Hair follicular keratinocyte (primary cell): ENCODE data around the gene CUL7. TPM values are rescaled to one million over a fixed set of nuclear protein-coding genes. Genes with fewer than 3 reads are reported as not detected.

Source experiments
- total RNA-seq: library from RNA; depleted of rRNA; stranded (reverse); fragments of >200 nt; gene quantifications from 2 replicates; pipeline ENCODE4 v1.2.3, GENCODE V29; 2015

CUL7 gene
- total RNA-seq, result 11.2 and 20.9 TPM in 2 replicates

GRCh38 chr6:43053545-43054205 is at the start of gene CUL7:
CUL7 (minus strand) TSS chr6:43053851; CDS start chr6:43052788, 1,063 bp downstream.

GRCh38 chr6:43075670-43076463 is 22.2 kb upstream of the CUL7 start, which contains the start of gene PTK7:
PTK7 (plus strand) TSS chr6:43076314; CDS start chr6:43076489, 175 bp downstream.

GRCh38 chr6:43059168-43060033 is 5.8 kb upstream of the CUL7 start, which contains the start of the genes KLC4 and MRPL2:
KLC4 (plus strand) TSS chr6:43059631; CDS start chr6:43061336, 1,705 bp downstream.
MRPL2 (minus strand) TSS chr6:43059434; CDS start chr6:43059381, 53 bp downstream.

GRCh38 chr6:43021270-43022047 is 32.2 kb downstream of the CUL7 start, which contains the start of gene RRP36:
RRP36 (plus strand) TSS chr6:43021623; CDS start chr6:43021655, 32 bp downstream.

GRCh38 chr6:43013843-43014433 is 39.7 kb downstream of the CUL7 start, which contains the start of the genes KLHDC3 and MEA1:
KLHDC3 (plus strand) TSS chr6:43014249; CDS start chr6:43017193, 2,944 bp downstream.
MEA1 (minus strand) TSS chr6:43013946; CDS start chr6:43013813, 133 bp downstream.

Other genes with a start within 250 kb of the CUL7 start
- 96.4 and 119 TPM in 2 replicates for gene RPL7L1, start 174.2 kb downstream of the CUL7 start, total RNA-seq
- gene PTCRA, start 137.8 kb downstream of the CUL7 start, total RNA-seq, result not detected in 2 replicates
- gene CNPY3, start 124.4 kb downstream of the CUL7 start, total RNA-seq, result 45.3 and 62.0 TPM in 2 replicates
- gene GNMT, start 93.1 kb downstream of the CUL7 start, total RNA-seq, result not detected in 2 replicates
- gene PEX6, start 74.7 kb downstream of the CUL7 start, total RNA-seq, result 28.0 and 37.4 TPM in 2 replicates
- gene PPP2R5D, start 69.3 kb downstream of the CUL7 start, total RNA-seq, result 40.5 and 48.1 TPM in 2 replicates
- gene MEA1, start 39.9 kb downstream of the CUL7 start, total RNA-seq, result 76.3 and 99.3 TPM in 2 replicates
- 61.0 and 76.7 TPM in 2 replicates for gene KLHDC3, start 39.6 kb downstream of the CUL7 start, total RNA-seq
- gene RRP36, start 32.2 kb downstream of the CUL7 start, total RNA-seq, result 74.8 and 102 TPM in 2 replicates
- 42.7 and 67.2 TPM in 2 replicates for gene MRPL2, start 5.6 kb upstream of the CUL7 start, total RNA-seq
- gene KLC4, start 5.8 kb upstream of the CUL7 start, total RNA-seq, result 11.6 and 14.6 TPM in 2 replicates
- gene PTK7, start 22.5 kb upstream of the CUL7 start, total RNA-seq, result 118 and 123 TPM in 2 replicates
- 21.0 and 31.2 TPM in 2 replicates for gene SRF, start 117.4 kb upstream of the CUL7 start, total RNA-seq
- 27.9 and 50.4 TPM in 2 replicates for gene CUL9, start 128.3 kb upstream of the CUL7 start, total RNA-seq
- 222 and 226 TPM in 2 replicates for gene DNPH1, start 175.6 kb upstream of the CUL7 start, total RNA-seq
- gene TTBK1, start 189.6 kb upstream of the CUL7 start, total RNA-seq, result 0.04 TPM in 1 of 2 replicates, not detected in the other
- gene SLC22A7, start 244.4 kb upstream of the CUL7 start, total RNA-seq, result not detected in 2 replicates